H9 (cell line): ENCODE results near the gene GCNT2. TPM values are rescaled to one million over a fixed set of nuclear protein-coding genes. Genes with fewer than 3 reads are reported as not detected.

Experiments used
- DNase-seq: peaks from one replicate; pipeline ENCODE4 v3.0.0-alpha.2; 2017
- H2AFZ ChIP-seq: one replicate; pipeline ENCODE4 v1.6.1; 2013; ENCODE audit warnings: mild to moderate bottlenecking, low read length, control low read depth, moderate library complexity
- H2AK5ac ChIP-seq: 2 replicates; pipeline ENCODE4 v1.6.1; 2013; ENCODE audit warnings: low read length, control low read depth, mixed read lengths; ENCODE audit not compliant: insufficient read length
- H2BK120ac ChIP-seq: one replicate; pipeline ENCODE4 v1.6.1; 2013; ENCODE audit warnings: low read depth, mild to moderate bottlenecking, low read length, control low read depth, inconsistent platforms; ENCODE audit not compliant: poor library complexity, severe bottlenecking
- H2BK12ac ChIP-seq: 2 replicates; pipeline ENCODE4 v1.6.1; 2013; ENCODE audit warnings: low read length, control low read depth, mixed read lengths, low read depth; ENCODE audit not compliant: insufficient read length
- H2BK15ac ChIP-seq: 2 replicates; pipeline ENCODE4 v1.6.1; 2013; ENCODE audit warnings: low read depth, low read length, control low read depth
- H2BK20ac ChIP-seq: one replicate; pipeline ENCODE4 v1.6.1; 2013; ENCODE audit warnings: low read depth, mild to moderate bottlenecking, low read length, control low read depth, inconsistent platforms; ENCODE audit not compliant: poor library complexity, severe bottlenecking
- H2BK5ac ChIP-seq: 2 replicates; pipeline ENCODE4 v1.6.1; 2013; ENCODE audit warnings: low read length, control low read depth, mixed read lengths; ENCODE audit not compliant: insufficient read length
- H3K14ac ChIP-seq: 2 replicates; pipeline ENCODE4 v1.6.1; 2013; ENCODE audit warnings: low read length, control low read depth; ENCODE audit not compliant: insufficient read depth
- H3K18ac ChIP-seq: 2 replicates; pipeline ENCODE4 v1.6.1; 2013; ENCODE audit warnings: low read depth, mild to moderate bottlenecking, mixed read lengths, low read length, control low read depth; ENCODE audit not compliant: insufficient read length
- H3K23ac ChIP-seq: 2 replicates; pipeline ENCODE4 v1.6.1; 2013; ENCODE audit warnings: low read length, control low read depth, mixed read lengths, low read depth; ENCODE audit not compliant: insufficient read length
- H3K23me2 ChIP-seq: 2 replicates; pipeline ENCODE4 v1.6.1; 2013; ENCODE audit warnings: low read depth, mild to moderate bottlenecking, mixed read lengths, low read length, control low read depth; ENCODE audit not compliant: insufficient read length, poor library complexity, severe bottlenecking
- H3K27ac ChIP-seq: 2 replicates; pipeline ENCODE4 v1.5.1; 2013; ENCODE audit warnings: low read length, control low read depth, mixed read lengths, low read depth; ENCODE audit not compliant: insufficient read length
- H3K27me3 ChIP-seq: 2 replicates; pipeline ENCODE4 v1.6.1; 2013; ENCODE audit warnings: low read length, control low read depth, inconsistent platforms; ENCODE audit not compliant: insufficient read depth
- H3K4ac ChIP-seq: 2 replicates; pipeline ENCODE4 v1.6.1; 2013; ENCODE audit warnings: low read depth, mild to moderate bottlenecking, control low read depth, inconsistent platforms, low read length, moderate library complexity
- H3K4me1 ChIP-seq: 2 replicates; pipeline ENCODE4 v1.6.1; 2013; ENCODE audit warnings: low read length, control low read depth, inconsistent platforms; ENCODE audit not compliant: insufficient read depth
- H3K4me2 ChIP-seq: 2 replicates; pipeline ENCODE4 v1.6.1; 2013; ENCODE audit warnings: low read length, control low read depth, mixed read lengths; ENCODE audit not compliant: insufficient read length, insufficient read depth
- H3K56ac ChIP-seq: 2 replicates; pipeline ENCODE4 v1.6.1; 2013; ENCODE audit warnings: low read depth, mild to moderate bottlenecking, mixed read lengths, low read length, control low read depth; ENCODE audit not compliant: insufficient read length
- H3K79me1 ChIP-seq: 2 replicates; pipeline ENCODE4 v1.6.1; 2013; ENCODE audit warnings: low read depth, mild to moderate bottlenecking, moderate library complexity, low read length, control low read depth, inconsistent platforms; ENCODE audit not compliant: insufficient read depth, poor library complexity, severe bottlenecking
- H3K79me2 ChIP-seq: 2 replicates; pipeline ENCODE4 v1.6.1; 2013; ENCODE audit warnings: low read length, control low read depth, inconsistent platforms; ENCODE audit not compliant: insufficient read depth
- H3K9ac ChIP-seq: 2 replicates; pipeline ENCODE4 v1.6.1; 2013; ENCODE audit warnings: low read length, control low read depth, mixed read lengths; ENCODE audit not compliant: insufficient read length; ENCODE audit errors: extremely low read depth
- H3K9me3 ChIP-seq: one replicate; pipeline ENCODE4 v1.6.1; 2013; ENCODE audit warnings: low read depth, low read length, inconsistent platforms; ENCODE audit not compliant: control insufficient read depth
- H3T11ph ChIP-seq: one replicate; pipeline ENCODE4 v1.6.1; 2013; ENCODE audit warnings: mild to moderate bottlenecking, low read length, control low read depth, inconsistent platforms
- H4K20me1 ChIP-seq: one replicate; pipeline ENCODE4 v1.6.1; 2013; ENCODE audit not compliant: control insufficient read depth, insufficient read length, insufficient read depth
- H4K5ac ChIP-seq: 2 replicates; pipeline ENCODE4 v1.6.1; 2013; ENCODE audit warnings: low read depth, mild to moderate bottlenecking, mixed read lengths, low read length, control low read depth; ENCODE audit not compliant: insufficient read length
- H4K8ac ChIP-seq: replicated peaks from 2 replicates; pipeline ENCODE4 v1.6.1; 2013; ENCODE audit warnings: low read length, control low read depth, mixed read lengths, low read depth; ENCODE audit not compliant: insufficient read length
- H4K91ac ChIP-seq: 2 replicates; pipeline ENCODE4 v1.6.1; 2013; ENCODE audit warnings: low read depth, mild to moderate bottlenecking, moderate library complexity, mixed read lengths, low read length, control low read depth; ENCODE audit not compliant: insufficient read length
- H3K27ac Mint-ChIP-seq, 3 experiments: 2 replicates in 2 of 3; 3 replicates in 1 of 3; pipeline ENCODE4 v1.8.0; 2020 to 2021; ENCODE audit warnings: mixed read lengths in 3 of 3, mild to moderate bottlenecking in 1 of 3, moderate library complexity in 1 of 3
- H3K27me3 Mint-ChIP-seq: 2 replicates; pipeline ENCODE4 v1.8.0; 2021; ENCODE audit warnings: low read depth, mild to moderate bottlenecking, moderate library complexity, mixed read lengths
- H3K36me3 Mint-ChIP-seq, 3 experiments: 2 replicates in 2 of 3; 3 replicates in 1 of 3; pipeline ENCODE4 v1.8.0; 2020 to 2021; ENCODE audit warnings: low read depth in 3 of 3, mixed read lengths in 3 of 3; ENCODE audit not compliant: insufficient read depth in 1 of 3
- H3K4me1 Mint-ChIP-seq, 2 experiments: 2 replicates each; pipeline ENCODE4 v1.8.0; 2020; ENCODE audit warnings: mixed read lengths in 2 of 2
- H3K4me3 Mint-ChIP-seq, 2 experiments: 2 replicates in 1 of 2; 3 replicates in 1 of 2; pipeline ENCODE4 v1.8.0; 2020 to 2021; ENCODE audit warnings: mild to moderate bottlenecking in 2 of 2, mixed read lengths in 2 of 2, moderate library complexity in 1 of 2
- H3K9me3 Mint-ChIP-seq, 2 experiments: 2 replicates in 1 of 2; 3 replicates in 1 of 2; pipeline ENCODE4 v1.8.0; 2020; ENCODE audit warnings: mild to moderate bottlenecking in 2 of 2, mixed read lengths in 2 of 2, moderate library complexity in 1 of 2
- CTCF ChIP-seq: fragments of 200-600 bp; sonication (generic); conservative IDR thresholded peaks from 3 replicates; pipeline ENCODE4 v1.8.0; 2021; ENCODE audit warnings: antibody characterized with exemption, mild to moderate bottlenecking
- WGBS: extraction: QIAGEN DNeasy Blood & Tissue Kit; methylation state at CpG from one replicate; pipeline ENCODE4 v1.1.7; 2013; ENCODE audit warnings: missing lambda C conversion rate, low lambda C conversion rate, mixed read lengths; ENCODE audit not compliant: insufficient read length; ENCODE audit errors: extremely low coverage; 5-methylcytosine and 5-hydroxymethylcytosine counted together
- total RNA-seq: library from RNA; stranded (reverse); gene quantifications from 2 replicates; pipeline ENCODE4 v1.2.1, GENCODE V29; 2021

The GCNT2 gene
- total RNA-seq, 1 experiment from 2014 or later: 41.7 TPM

GRCh38 chr6:10507298-10507697, 13.9 kb upstream of the GCNT2 start:
- no peak overlapping the region for H3K18ac ChIP-seq
- H2AK5ac ChIP-seq: no peak overlapping the region
- no CpG with 5 or more reads among the region's 6 CpGs for WGBS
- Mint-ChIP-seq H3K27ac (no peak overlapping the region), H3K4me3 (no peak overlapping the region), H3K9me3 (no peaks in the 10 kb centered on the region), H3K27me3 (no peaks in the 10 kb centered on the region), H3K36me3 (no peaks in the 10 kb centered on the region), H3K4me1 (peaks cover 23 to 25% of the 10 kb centered on the region in 2 experiments)
- no peak for DNase-seq
- no peaks in the 10 kb centered on the region for H3K27me3 ChIP-seq
- H3K23me2 ChIP-seq: no peaks in the 10 kb centered on the region
- H2BK120ac ChIP-seq: no peak overlapping the region
- peaks cover 6% of the 10 kb centered on the region; the same call in 1 of the 2 replicates for H3K4me1 ChIP-seq
- H4K8ac ChIP-seq: no peak overlapping the region
- TF ChIP-seq CTCF: no peak
- H2BK15ac ChIP-seq: no peak overlapping the region
- H3K27ac ChIP-seq: no peak overlapping the region
- no peak overlapping the region for H3T11ph ChIP-seq
- no peak overlapping the region for H4K91ac ChIP-seq
- no peak overlapping the region for H3K4ac ChIP-seq
- H3K56ac ChIP-seq: no peak overlapping the region
- H3K23ac ChIP-seq: no peak overlapping the region
- H2AFZ ChIP-seq: no peak overlapping the region
- H3K9me3 ChIP-seq: no peaks in the 10 kb centered on the region
- H2BK20ac ChIP-seq: no peak overlapping the region
- H4K5ac ChIP-seq: no peak overlapping the region
- no peak overlapping the region for H3K9ac ChIP-seq
- H3K79me2 ChIP-seq: no peaks in the 10 kb centered on the region
- H3K14ac ChIP-seq: no peak overlapping the region
- no peaks in the 10 kb centered on the region for H3K79me1 ChIP-seq
- no peak overlapping the region for H2BK5ac ChIP-seq
- H2BK12ac ChIP-seq: no peak overlapping the region
- H4K20me1 ChIP-seq: no peaks in the 10 kb centered on the region
- no peak overlapping the region for H3K4me2 ChIP-seq
